Parathyroid adenoma (tissue), 2 donors: ENCODE results near the gene DACT3.

Experiments
- H2AFZ ChIP-seq: fragments of 300-600 bp; sonication (generic); one replicate; pipeline ENCODE4 v1.7.0; 2017; ENCODE audit warnings: antibody characterized with exemption, mild to moderate bottlenecking
- H3K27ac ChIP-seq: fragments of 300-600 bp; sonication (generic); one replicate; pipeline ENCODE4 v1.7.0; 2017
- H3K27me3 ChIP-seq: fragments of 300-600 bp; sonication (generic); one replicate; pipeline ENCODE4 v1.7.0; 2017; ENCODE audit warnings: low read length; ENCODE audit not compliant: control insufficient read depth, insufficient read depth
- H3K36me3 ChIP-seq: fragments of 300-600 bp; sonication (generic); one replicate; pipeline ENCODE4 v1.7.0; 2017; ENCODE audit warnings: low read length; ENCODE audit not compliant: control insufficient read depth, insufficient read depth
- H3K4me1 ChIP-seq: fragments of 300-600 bp; sonication (generic); one replicate; pipeline ENCODE4 v1.7.0; 2017; ENCODE audit warnings: control low read depth
- H3K4me2 ChIP-seq: fragments of 300-600 bp; sonication (generic); one replicate; pipeline ENCODE4 v1.7.0; 2017; ENCODE audit warnings: low read length
- H3K4me3 ChIP-seq: fragments of 300-600 bp; sonication (generic); one replicate; pipeline ENCODE4 v1.7.0; 2017; ENCODE audit warnings: low read depth, low read length
- H3K79me2 ChIP-seq: fragments of 300-600 bp; sonication (generic); one replicate; pipeline ENCODE4 v1.7.0; 2017; ENCODE audit warnings: control low read depth
- H3K9ac ChIP-seq: fragments of 300-600 bp; sonication (generic); one replicate; pipeline ENCODE4 v1.7.0; 2017; ENCODE audit warnings: mild to moderate bottlenecking
- H3K9me3 ChIP-seq: fragments of 300-600 bp; sonication (generic); one replicate; pipeline ENCODE4 v1.7.0; 2017; ENCODE audit warnings: low read length; ENCODE audit not compliant: control insufficient read depth
- CTCF ChIP-seq: fragments of 300-600 bp; sonication (generic); IDR thresholded peaks from one replicate; pipeline ENCODE4 v1.7.0; 2017; ENCODE audit warnings: antibody characterized with exemption, mild to moderate bottlenecking
- donor health status: primary hyperparathyroidism.

The DACT3 gene

GRCh38 chr19:46635920-46636761 lies 24.8 kb downstream of the DACT3 start, which contains the start of gene GNG8:
Gene GNG8 (minus strand): TSS chr19:46636202. CDS start chr19:46634682, 1,520 bp downstream.
- no peaks in the 10 kb centered on the region for H3K27me3 ChIP-seq
- no peaks in the 10 kb centered on the region for H3K79me2 ChIP-seq
- no peaks in the 10 kb centered on the region for H3K9me3 ChIP-seq
- TF ChIP-seq CTCF, result no peak
- peaks cover 6% of the 10 kb centered on the region for H3K4me1 ChIP-seq
- H3K36me3 ChIP-seq, result no peaks in the 10 kb centered on the region
- H3K4me2 ChIP-seq, result no peak within 1 kb of the TSS
- no peak within 1 kb of the TSS for H3K9ac ChIP-seq
- no peak within 1 kb of the TSS for H2AFZ ChIP-seq
- no peak within 1 kb of the TSS for H3K27ac ChIP-seq
- no peak within 1 kb of the TSS for H3K4me3 ChIP-seq

DNA sequence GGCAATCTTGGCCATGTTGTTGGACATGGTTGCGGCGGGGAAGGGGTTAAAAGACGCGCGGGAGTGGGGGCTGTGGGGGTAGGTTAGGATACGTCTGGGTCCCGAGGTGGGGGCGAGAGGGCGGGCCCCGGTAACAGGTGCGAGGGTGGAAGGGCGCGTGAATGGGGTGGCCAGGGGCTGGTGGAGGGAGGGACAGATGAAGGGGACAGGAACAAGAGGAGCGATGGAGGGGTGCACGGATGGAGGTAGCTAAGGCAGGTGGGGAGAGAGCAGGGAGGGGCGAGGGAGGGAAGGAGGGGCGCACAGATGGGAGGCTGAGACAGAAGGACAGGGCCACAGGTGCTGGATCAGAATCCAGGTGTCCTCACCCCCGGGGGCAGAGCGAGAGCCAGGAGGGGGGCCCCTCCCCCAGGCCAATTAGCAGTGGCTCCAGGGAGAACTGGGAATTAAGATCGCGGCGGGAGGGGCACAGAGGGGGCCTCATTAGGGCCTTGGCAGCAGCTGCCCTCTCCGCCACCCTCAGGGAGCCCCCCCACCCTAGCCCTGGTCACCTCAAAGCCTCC lies 26.2 kb downstream of the DACT3 start:
- H3K4me3 ChIP-seq, result peak overlapping the region; percentile 26
- H3K79me2 ChIP-seq, result no peaks in the 10 kb centered on the region
- H3K9ac ChIP-seq, result no peak overlapping the region

DNA sequence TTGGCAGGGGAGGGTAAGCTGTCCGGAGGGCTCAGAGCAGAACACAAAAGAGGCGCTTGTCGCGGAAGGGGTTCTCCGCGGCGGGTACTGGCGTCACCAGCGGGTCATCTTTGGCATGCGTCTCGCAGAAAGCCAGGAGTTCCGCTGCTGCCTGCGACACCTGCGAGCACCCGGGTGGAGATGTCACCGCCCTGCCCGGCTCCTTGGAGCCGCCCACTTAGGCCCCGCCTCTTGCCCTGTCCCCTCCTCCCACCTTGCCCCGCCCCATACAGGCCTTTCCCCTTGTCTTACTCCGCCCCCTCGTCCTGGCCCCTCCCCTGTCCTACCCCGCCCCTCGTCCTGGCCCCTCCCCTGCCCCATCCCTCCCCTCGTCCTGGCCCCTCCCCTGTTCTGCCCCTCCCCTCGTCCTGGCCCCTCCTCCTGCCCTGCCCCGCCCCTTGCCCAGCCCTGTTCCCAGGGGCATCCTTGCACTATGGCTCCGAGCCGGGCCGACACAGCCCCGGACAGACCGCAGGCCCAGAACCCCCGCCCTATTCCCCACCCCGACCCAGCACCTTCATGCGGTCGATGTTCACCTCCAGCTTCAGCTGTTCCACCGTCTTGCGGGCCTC lies 26.8 kb downstream of the DACT3 start:
- H3K27me3 ChIP-seq, result no peaks in the 10 kb centered on the region
- no peaks in the 10 kb centered on the region for H3K79me2 ChIP-seq
- peak overlapping the region; percentile 74 for H2AFZ ChIP-seq
- H3K4me3 ChIP-seq, result peak overlapping the region; percentile 43
- H3K9me3 ChIP-seq, result no peaks in the 10 kb centered on the region
- peak overlapping the region; percentile 96 for H3K4me2 ChIP-seq
- H3K9ac ChIP-seq, result no peak overlapping the region
- no peaks in the 10 kb centered on the region for H3K36me3 ChIP-seq
- H3K4me1 ChIP-seq, result peaks cover 6% of the 10 kb centered on the region
- no peak for TF ChIP-seq CTCF
- H3K27ac ChIP-seq, result no peak overlapping the region

More for the DNA sequence above, 26.2 kb downstream of the DACT3 start:
- Histone ChIP-seq H3K4me1 (peaks cover 6% of the 10 kb centered on the region), H3K27me3 (no peaks in the 10 kb centered on the region), H2AFZ (no peak overlapping the region), H3K4me2 (peak overlapping the region; percentile 73), H3K27ac (no peak overlapping the region), H3K36me3 (no peaks in the 10 kb centered on the region), H3K9me3 (no peaks in the 10 kb centered on the region)
- no peak for TF ChIP-seq CTCF

GRCh38 chr19:46633130-46633529 lies 27.9 kb downstream of the DACT3 start:
- TF ChIP-seq CTCF, result no peak
- Histone ChIP-seq H2AFZ (no peak overlapping the region), H3K4me3 (no peak overlapping the region), H3K27ac (no peak overlapping the region), H3K4me1 (peaks cover 6% of the 10 kb centered on the region), H3K4me2 (no peak overlapping the region), H3K27me3 (no peaks in the 10 kb centered on the region), H3K9me3 (no peaks in the 10 kb centered on the region), H3K36me3 (no peaks in the 10 kb centered on the region), H3K9ac (no peak overlapping the region), H3K79me2 (no peaks in the 10 kb centered on the region)
